ENCODE data around the gene RTN4RL2.

Gene RTN4RL2

DNA sequence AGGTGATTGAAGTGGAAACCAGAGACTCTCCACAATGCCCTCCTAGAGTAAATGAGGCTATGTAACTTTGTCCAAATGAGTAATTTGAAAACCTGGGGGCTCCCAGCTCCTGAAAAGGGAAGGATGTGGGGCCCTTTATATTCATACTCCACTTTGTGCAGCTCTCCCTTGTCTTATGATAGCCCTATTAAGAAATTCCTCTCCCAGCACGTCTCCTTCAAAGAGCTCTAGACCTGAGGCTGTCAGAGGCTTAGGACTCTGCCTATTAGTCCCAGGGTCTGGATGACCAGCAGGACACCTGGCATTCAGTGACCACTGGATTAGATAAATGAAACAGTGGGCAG, 53.1 kb downstream of the RTN4RL2 start:
- Histone ChIP-seq H3K9ac (ENCODE audit: low read length) (peak overlapping the region; percentile 79), H3K27ac (ENCODE audit: low read depth, low read length) (peak overlapping the region; percentile 64), H3F3A (ENCODE audit: insufficient read depth) (peaks cover 5% of the 10 kb centered on the region), H3K36me3 (ENCODE audit: low read length) (no peaks in the 10 kb centered on the region), H3K4me3 (ENCODE audit: insufficient read depth, low read length, poor library complexity, severe bottlenecking) (peak overlapping the region; percentile 83), H3K79me2 (ENCODE audit: insufficient read depth, low read length) (peaks cover 21% of the 10 kb centered on the region), H2AFZ (ENCODE audit: low read depth, low read length, severe bottlenecking) (no peak overlapping the region), H4K20me1 (ENCODE audit: low read depth, low read length) (no peaks in the 10 kb centered on the region), H3K27me3 (ENCODE audit: low read length) (no peaks in the 10 kb centered on the region), H3K9me3 (ENCODE audit: insufficient read depth, low read length) (no peaks in the 10 kb centered on the region), H3K4me2 (ENCODE audit: low read depth, low read length, poor library complexity, severe bottlenecking) (peak overlapping the region; percentile 90), H3K9me2 (replicated peaks; ENCODE audit: insufficient read depth, low read length) (no peaks in the 10 kb centered on the region)
- TF ChIP-seq EZH2phosphoT487 (conservative IDR thresholded peaks at IDR 0.05; ENCODE audit: low read length), result no peak
- TF ChIP-seq, protein P1, sequence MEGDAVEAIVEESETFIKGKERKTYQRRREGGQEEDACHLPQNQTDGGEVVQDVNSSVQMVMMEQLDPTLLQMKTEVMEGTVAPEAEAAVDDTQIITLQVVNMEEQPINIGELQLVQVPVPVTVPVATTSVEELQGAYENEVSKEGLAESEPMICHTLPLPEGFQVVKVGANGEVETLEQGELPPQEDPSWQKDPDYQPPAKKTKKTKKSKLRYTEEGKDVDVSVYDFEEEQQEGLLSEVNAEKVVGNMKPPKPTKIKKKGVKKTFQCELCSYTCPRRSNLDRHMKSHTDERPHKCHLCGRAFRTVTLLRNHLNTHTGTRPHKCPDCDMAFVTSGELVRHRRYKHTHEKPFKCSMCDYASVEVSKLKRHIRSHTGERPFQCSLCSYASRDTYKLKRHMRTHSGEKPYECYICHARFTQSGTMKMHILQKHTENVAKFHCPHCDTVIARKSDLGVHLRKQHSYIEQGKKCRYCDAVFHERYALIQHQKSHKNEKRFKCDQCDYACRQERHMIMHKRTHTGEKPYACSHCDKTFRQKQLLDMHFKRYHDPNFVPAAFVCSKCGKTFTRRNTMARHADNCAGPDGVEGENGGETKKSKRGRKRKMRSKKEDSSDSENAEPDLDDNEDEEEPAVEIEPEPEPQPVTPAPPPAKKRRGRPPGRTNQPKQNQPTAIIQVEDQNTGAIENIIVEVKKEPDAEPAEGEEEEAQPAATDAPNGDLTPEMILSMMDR (IDR thresholded peaks at IDR 0.05; ENCODE audit: insufficient read depth, low read length, poor library complexity, severe bottlenecking), result no peak

DNA sequence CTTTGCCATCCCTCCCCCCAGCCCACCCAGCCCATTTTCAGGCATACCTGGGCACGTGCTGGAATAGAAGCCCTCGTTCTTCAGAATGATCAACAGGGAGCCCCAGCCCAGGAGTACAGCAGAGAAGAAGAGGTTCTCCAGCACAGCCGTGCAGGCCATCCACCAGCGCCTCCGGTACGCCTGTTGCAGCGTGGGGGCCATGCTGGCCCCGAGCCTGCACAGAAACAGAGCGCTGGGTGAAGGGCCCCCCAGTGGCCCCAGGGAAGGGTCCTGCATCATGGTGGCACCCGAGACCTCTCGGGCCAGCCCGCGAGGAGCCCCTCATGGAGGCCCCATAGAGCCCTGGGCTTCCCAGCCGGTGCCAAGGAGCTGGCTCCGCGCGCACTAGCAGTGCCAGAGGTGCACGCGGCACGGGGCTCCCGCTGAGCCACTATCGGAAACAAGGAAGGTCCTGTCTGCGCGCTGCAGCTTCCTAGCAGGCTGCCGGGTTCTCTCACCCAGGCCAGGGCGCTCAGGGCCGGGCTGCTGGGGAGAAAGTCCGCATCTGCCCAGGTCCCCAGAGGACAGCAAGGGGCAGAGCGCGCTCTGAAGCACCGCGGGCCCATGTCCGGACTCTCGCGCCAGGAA, 53.7 kb downstream of the RTN4RL2 start:
- peaks cover 5% of the 10 kb centered on the region for H3F3A ChIP-seq (ENCODE audit: insufficient read depth)
- H3K4me3 ChIP-seq (ENCODE audit: insufficient read depth, low read length, poor library complexity, severe bottlenecking), result peak overlapping the region; percentile 83
- no peaks in the 10 kb centered on the region for H3K9me2 ChIP-seq (replicated peaks; ENCODE audit: insufficient read depth, low read length)
- H3K27me3 ChIP-seq (ENCODE audit: low read length), result no peaks in the 10 kb centered on the region
- TF ChIP-seq EZH2phosphoT487 (conservative IDR thresholded peaks at IDR 0.05; ENCODE audit: low read length), result no peak
- H3K4me2 ChIP-seq (ENCODE audit: low read depth, low read length, poor library complexity, severe bottlenecking), result peak overlapping the region; percentile 90
- H3K9me3 ChIP-seq (ENCODE audit: insufficient read depth, low read length), result no peaks in the 10 kb centered on the region
- H3K79me2 ChIP-seq (ENCODE audit: insufficient read depth, low read length), result peaks cover 15% of the 10 kb centered on the region
- peak overlapping the region; percentile 79 for H3K9ac ChIP-seq (ENCODE audit: low read length)
- peak overlapping the region; percentile 64 for H3K27ac ChIP-seq (ENCODE audit: low read depth, low read length)
- no peaks in the 10 kb centered on the region for H3K36me3 ChIP-seq (ENCODE audit: low read length)
- no peaks in the 10 kb centered on the region for H4K20me1 ChIP-seq (ENCODE audit: low read depth, low read length)
- peak overlapping the region; percentile 82 for H2AFZ ChIP-seq (ENCODE audit: low read depth, low read length, severe bottlenecking)

DNA sequence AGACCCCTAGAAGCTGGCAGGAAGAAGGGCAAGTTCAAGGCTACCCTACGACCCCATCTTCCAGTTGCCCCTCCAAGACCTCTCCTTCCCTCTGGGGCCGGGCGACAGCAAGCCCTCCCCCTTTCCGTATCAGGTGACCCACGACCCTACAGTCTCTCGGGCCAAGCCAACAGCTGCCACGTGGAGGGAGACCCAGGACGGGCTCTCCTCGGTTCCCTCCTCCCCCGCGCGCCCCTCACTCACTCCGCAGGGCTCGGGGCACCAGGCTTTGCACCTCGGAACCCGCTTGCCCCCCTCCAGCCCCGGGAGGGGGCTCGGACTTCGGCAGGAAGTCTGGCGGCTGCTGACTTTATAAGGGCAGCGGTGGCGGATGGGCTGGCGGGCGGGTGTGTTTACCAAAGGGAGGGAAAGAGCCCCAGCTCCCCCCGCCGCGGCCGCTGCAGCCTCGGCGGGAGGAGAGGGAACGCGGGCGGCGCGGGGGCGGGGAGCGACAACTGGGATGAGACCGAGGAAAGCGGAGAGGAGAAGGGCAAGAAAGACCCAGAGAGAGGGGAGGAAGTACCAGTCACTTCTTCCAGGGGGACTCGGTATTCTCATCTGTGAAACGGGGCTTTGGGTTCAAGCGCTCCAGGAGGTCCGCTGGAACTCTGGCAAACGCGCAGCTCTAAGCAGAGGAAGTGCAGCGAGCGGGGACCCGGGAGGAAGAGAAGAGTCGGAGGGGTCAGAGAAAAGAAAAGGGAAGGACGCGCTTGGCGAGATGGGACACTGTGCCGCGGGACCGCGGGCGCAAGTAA, 54.4 kb downstream of the RTN4RL2 start:
- Histone ChIP-seq H3K9me3 (ENCODE audit: insufficient read depth, low read length) (no peaks in the 10 kb centered on the region), H3F3A (ENCODE audit: insufficient read depth) (peaks cover 5% of the 10 kb centered on the region), H3K27ac (ENCODE audit: low read depth, low read length) (peak overlapping the region; percentile 64), H3K27me3 (ENCODE audit: low read length) (no peaks in the 10 kb centered on the region), H3K4me2 (ENCODE audit: low read depth, low read length, poor library complexity, severe bottlenecking) (peak overlapping the region; percentile 90), H2AFZ (ENCODE audit: low read depth, low read length, severe bottlenecking) (peak overlapping the region; percentile 82), H3K36me3 (ENCODE audit: low read length) (no peaks in the 10 kb centered on the region), H4K20me1 (ENCODE audit: low read depth, low read length) (no peaks in the 10 kb centered on the region), H3K79me2 (ENCODE audit: insufficient read depth, low read length) (peaks cover 14% of the 10 kb centered on the region; the same call in 1 of the 2 replicates), H3K4me3 (ENCODE audit: insufficient read depth, low read length, poor library complexity, severe bottlenecking) (peak overlapping the region; percentile 83), H3K9ac (ENCODE audit: low read length) (peak overlapping the region; percentile 79), H3K9me2 (replicated peaks; ENCODE audit: insufficient read depth, low read length) (no peaks in the 10 kb centered on the region)
- TF ChIP-seq, protein P1 (IDR thresholded peaks at IDR 0.05; ENCODE audit: insufficient read depth, low read length, poor library complexity, severe bottlenecking), result no peak
- no peak for TF ChIP-seq EZH2phosphoT487 (conservative IDR thresholded peaks at IDR 0.05; ENCODE audit: low read length)

All from SU-DHL-6 (cell line).